HG03342 (cell line): Measurements from ENCODE around the gene NAP1L1.
A peak's percentile ranks its signal among the peaks of the same experiment; 100 is the strongest.

Source experiments
- ATAC-seq: cut with Tn5 transposase; IDR thresholded peaks from one replicate; pipeline ENCODE4 v1.9.1; 2021; ENCODE audit warnings: mild to moderate bottlenecking, moderate library complexity; ENCODE audit not compliant: unreplicated experiment

NAP1L1 gene

GRCh38 chr12:76041406-76041805 is 43.1 kb downstream of the NAP1L1 start:
- ATAC-seq, result no peak

DNA sequence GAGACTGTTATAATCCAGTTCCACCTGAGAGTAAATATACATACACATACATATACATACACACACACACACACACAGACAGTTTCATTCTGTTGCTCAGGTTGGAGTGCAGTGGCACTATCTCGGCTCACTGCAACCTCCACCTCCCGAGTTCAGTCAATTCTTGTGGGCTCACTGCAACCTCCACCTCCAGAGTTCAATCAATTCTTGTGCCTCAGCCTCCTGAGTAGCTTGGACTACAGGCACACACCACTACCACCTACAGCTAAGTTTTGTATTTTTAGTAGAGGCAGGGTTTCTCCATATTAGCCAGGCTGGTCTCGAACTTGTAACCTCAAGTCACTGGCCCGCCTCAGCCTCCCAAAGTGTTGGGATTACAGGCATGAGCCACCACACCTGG is 44.0 kb downstream of the NAP1L1 start:
- no peak for ATAC-seq

GRCh38 chr12:76038176-76038575 is 46.3 kb downstream of the NAP1L1 start:
- ATAC-seq, result no peak

GRCh38 chr12:76037130-76038103 is 47.1 kb downstream of the NAP1L1 start:
- ATAC-seq, result peak; percentile 70

DNA sequence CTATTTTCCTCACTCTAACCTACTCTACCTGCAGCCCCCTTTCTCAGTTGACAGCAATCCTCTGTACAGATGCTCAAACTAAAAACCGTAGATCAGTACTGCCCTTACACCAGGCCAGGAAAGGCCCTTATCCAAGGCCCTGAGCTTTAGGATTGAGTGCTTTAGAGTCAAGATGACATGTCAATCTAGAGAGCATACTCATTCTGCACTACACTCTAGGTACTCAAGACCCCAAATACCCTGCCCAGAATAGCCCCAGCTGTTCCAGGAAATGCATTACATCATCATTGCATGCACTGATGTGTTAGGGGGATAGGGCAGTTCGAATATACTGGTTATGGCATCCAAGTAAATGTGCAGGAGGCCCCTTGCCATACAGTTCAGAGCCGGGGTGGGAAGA is 49.4 kb downstream of the NAP1L1 start:
- ATAC-seq, result no peak

DNA sequence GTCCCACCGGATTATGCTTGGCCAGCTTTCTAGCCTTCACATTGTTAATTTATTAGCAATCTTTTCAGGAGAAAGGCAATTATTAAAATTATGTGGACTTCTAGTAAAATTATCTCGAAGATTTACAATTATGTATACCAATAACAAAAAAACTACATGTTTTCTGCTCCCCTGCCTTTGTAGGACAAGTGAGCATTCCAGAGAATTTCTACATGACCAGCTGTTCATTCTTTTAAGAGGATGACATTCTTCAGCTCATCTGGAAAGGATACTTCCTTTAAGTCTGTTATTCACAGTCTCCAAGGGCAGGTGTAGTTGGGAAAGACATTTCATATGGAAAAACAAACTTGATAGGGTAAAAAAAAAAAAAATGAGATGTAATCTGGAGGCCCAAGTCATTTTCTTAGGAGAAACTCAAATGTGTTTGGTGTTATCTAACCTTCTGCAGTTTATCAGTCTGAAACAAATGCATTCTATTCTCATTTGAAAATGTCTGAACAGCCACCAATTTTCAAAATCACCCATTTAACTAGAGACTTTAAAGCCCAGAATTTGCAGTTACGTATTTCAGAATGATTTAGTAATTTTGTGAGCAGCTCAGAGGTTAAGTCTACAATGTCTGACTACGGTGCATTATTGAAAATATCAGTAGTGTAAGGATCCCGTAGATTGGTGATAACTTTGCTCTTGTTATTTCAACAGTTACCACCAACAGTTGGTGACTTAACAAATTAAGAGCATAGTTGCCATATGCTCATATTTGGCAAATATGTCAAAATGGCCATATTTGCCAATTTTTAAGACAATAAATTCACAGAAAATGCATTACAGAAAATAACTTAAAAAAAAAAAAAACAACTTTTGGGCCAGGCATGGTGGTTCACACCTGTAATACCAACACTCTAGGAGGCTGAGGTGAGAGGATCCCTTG is 51.1 kb downstream of the NAP1L1 start:
- no peak for ATAC-seq

GRCh38 chr12:76032043-76032981 is 52.2 kb downstream of the NAP1L1 start:
- ATAC-seq, result peak; percentile 25

DNA sequence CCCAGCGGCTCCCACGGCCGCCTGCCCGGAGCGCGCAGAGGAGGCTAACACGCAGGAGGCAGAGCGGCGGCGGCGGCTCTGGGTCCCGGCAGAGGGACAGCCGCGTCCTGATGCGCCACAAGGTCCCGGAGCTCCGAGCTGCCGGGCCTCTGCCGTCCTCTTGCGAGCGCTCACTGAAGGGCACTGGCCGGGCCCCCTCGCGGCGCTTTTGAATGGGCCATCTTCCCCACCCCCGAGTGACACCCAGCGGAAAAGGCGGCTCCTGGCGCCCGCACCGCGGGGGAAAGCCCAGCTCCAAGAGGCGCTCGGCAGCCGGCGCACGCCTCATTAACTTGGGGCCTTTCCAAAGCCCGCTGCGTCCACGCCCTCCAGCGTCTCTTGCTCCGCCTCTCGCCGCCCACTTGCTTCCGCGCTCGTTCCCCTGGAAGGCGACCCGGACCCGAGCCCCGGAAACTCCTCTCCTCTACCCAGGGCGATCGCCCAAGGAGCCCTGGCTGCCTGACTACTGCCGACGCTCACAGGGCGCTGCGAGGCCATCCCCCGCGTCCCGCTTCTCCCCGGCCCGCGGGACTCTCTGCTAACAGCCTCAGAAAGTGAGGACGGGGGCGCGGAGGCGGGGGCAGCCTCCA is 53.0 kb downstream of the NAP1L1 start, which contains the start of gene PHLDA1:
TSS of gene PHLDA1 (minus strand) at position 363 of the 629 bp plus-strand sequence.
- ATAC-seq, result peak; percentile 80

DNA sequence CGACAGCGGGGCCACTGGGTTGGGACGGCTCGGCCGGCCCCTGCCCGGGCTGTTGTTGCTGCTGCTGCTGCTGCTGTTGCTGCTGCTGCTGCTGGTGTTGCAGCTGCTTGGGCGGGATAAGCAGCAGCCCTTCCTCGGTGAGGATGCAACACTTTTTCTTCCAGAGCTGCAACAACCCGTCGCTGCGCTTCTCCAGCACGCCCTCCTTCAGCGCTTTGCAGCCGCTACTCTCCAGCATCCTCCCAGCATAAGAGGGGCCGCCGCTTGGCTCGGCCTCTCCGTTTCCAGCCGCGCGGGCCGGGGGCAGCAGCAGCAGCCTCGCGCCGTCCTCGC is 53.4 kb downstream of the NAP1L1 start:
- no peak for ATAC-seq

GRCh38 chr12:76030341-76031080 is 54.0 kb downstream of the NAP1L1 start:
- ATAC-seq, result no peak

- ATAC-seq, result no peak
Observed at GRCh38 chr12:76029982-76030340, 54.5 kb downstream of the NAP1L1 start.

- no peak for ATAC-seq
Observed at GRCh38 chr12:76028571-76029277, 55.8 kb downstream of the NAP1L1 start.

DNA sequence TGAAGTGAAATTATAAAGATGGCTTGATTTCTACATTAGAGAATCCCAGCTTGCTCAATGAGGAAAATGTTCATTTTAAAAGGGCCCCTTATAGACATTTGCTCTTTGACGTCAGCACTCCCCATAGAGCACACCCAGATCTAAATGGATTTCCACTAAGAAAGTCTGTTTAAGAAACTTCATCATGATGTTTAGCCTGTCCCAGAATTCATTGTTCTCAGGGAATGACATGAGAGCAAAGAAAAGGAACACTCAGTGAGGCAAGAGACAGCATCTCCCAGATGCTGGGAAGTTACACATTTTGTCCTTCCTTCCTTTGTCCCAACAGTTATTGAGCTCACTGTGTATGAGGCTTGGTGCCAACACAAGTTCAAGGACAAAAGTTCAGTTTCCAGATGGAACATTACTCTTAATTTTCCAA is 57.8 kb downstream of the NAP1L1 start:
- no peak for ATAC-seq

GRCh38 chr12:76025601-76026575 is 58.6 kb downstream of the NAP1L1 start:
- no peak for ATAC-seq

GRCh38 chr12:76024942-76025600 is 59.4 kb downstream of the NAP1L1 start:
- ATAC-seq, result no peak

DNA sequence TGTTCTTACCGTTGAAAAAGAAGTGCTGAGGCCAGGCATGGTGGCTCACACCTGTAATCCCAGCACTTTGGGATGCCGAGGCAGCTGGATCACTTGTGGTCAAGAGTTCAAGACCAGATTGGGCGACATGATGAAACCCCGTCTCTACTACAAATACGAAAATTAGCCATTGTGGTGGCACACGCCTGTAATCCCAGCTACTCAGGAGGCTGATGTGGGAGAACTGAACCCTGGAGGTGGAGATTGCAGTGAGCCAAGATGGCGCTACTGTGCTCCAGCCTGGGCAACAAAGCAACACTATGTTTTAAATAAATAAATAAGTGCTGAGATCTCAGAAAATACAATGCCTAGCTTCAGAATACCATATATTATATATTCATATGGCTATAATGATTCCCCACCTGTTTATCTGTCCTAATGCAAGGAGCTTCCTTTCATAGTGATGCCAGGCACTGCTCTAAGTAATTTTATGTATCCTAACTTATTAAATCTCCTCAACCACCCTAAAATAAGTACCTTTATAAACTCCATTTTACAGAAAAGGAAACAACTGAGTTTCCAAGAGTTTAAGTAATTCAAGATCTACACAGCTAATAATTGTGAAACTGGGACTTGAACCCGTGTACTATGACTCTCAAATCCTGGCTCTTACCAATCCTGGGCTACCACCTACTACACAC is 60.2 kb downstream of the NAP1L1 start:
- ATAC-seq, result no peak
